PC-9 (cell line): ENCODE measurements around the gene CNTNAP5.

ENCODE experiments used
- EZH2 ChIP-seq: fragments of 200-600 bp; sonication (generic); IDR thresholded peaks from 2 replicates; pipeline ENCODE4 v1.8.0; 2017; ENCODE audit warnings: antibody characterized with exemption, low read depth
- TF ChIP-seq, protein P1 (sequence below): fragments of 200-600 bp; sonication (generic); conservative IDR thresholded peaks from 2 replicates; pipeline ENCODE4 v1.6.1; 2017; ENCODE audit warnings: mixed run types, antibody characterized with exemption, mild to moderate bottlenecking, moderate library complexity

- TF ChIP-seq, protein P1, sequence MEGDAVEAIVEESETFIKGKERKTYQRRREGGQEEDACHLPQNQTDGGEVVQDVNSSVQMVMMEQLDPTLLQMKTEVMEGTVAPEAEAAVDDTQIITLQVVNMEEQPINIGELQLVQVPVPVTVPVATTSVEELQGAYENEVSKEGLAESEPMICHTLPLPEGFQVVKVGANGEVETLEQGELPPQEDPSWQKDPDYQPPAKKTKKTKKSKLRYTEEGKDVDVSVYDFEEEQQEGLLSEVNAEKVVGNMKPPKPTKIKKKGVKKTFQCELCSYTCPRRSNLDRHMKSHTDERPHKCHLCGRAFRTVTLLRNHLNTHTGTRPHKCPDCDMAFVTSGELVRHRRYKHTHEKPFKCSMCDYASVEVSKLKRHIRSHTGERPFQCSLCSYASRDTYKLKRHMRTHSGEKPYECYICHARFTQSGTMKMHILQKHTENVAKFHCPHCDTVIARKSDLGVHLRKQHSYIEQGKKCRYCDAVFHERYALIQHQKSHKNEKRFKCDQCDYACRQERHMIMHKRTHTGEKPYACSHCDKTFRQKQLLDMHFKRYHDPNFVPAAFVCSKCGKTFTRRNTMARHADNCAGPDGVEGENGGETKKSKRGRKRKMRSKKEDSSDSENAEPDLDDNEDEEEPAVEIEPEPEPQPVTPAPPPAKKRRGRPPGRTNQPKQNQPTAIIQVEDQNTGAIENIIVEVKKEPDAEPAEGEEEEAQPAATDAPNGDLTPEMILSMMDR, result no peak
- no peak for TF ChIP-seq EZH2
Observed at GRCh38 chr2:124257120-124257519, 232.0 kb downstream of the CNTNAP5 start.
